Caco-2 (cell line): ENCODE results near the gene MMP17. TPM values are rescaled to one million over a fixed set of nuclear protein-coding genes. Genes with fewer than 3 reads are reported as not detected.

Experiments
- BruUV-seq: library from RNA; stranded (reverse); fragments of 400-500 nt; replicated peaks from 2 replicates; lab custom pipeline; 2021; lab: Mats Ljungman, UMichigan
- CTCF ChIA-PET: fragments of 300-600 bp; sonication (Branson Sonifier 250); formaldehyde crosslinking; loops from one replicate; lab custom pipeline; 2022; ENCODE audit warnings: antibody characterized with exemption; lab: Charles Lee
- POLR2A ChIA-PET: fragments of 300-600 bp; sonication (Branson Sonifier 250); formaldehyde crosslinking; loops from one replicate; lab custom pipeline; 2022; ENCODE audit warnings: antibody characterized with exemption; lab: Charles Lee
- DNase-seq, 2 experiments: peaks; one replicate each; pipeline versions ENCODE4 v3.0.0 to v3.0.0-alpha.2; 2020 to 2022
- H3K27me3 ChIP-seq: replicated peaks from 2 replicates; pipeline ENCODE4 v1.6.0; 2011; ENCODE audit warnings: low read length; ENCODE audit not compliant: control insufficient read depth, insufficient read depth
- H3K36me3 ChIP-seq: 2 replicates; pipeline ENCODE4 v1.5.1; 2011; ENCODE audit warnings: low read length; ENCODE audit not compliant: control insufficient read depth, insufficient read depth
- H3K4me1 ChIP-seq: fragments of 250-450 bp; sonication (Bioruptor Pico); 2 replicates; pipeline ENCODE4 v1.5.1; 2020; ENCODE audit warnings: mild to moderate bottlenecking
- H3K4me3 ChIP-seq: 2 replicates; pipeline ENCODE4 v1.5.1; 2011; ENCODE audit warnings: low read depth, mild to moderate bottlenecking, control low read depth, low read length
- H3K9me3 ChIP-seq: fragments of 250-450 bp; sonication (Bioruptor Pico); 2 replicates; pipeline ENCODE4 v1.5.1; 2020; ENCODE audit warnings: mild to moderate bottlenecking, moderate library complexity
- H3K27ac Mint-ChIP-seq: one replicate; pipeline ENCODE4 v1.8.0; 2022; ENCODE audit warnings: mixed read lengths; ENCODE audit not compliant: unreplicated experiment
- H3K27me3 Mint-ChIP-seq: one replicate; pipeline ENCODE4 v1.8.0; 2022; ENCODE audit warnings: mixed read lengths; ENCODE audit not compliant: insufficient read depth, unreplicated experiment
- H3K36me3 Mint-ChIP-seq: one replicate; pipeline ENCODE4 v1.8.0; 2022; ENCODE audit warnings: mild to moderate bottlenecking, mixed read lengths; ENCODE audit not compliant: insufficient read depth, unreplicated experiment
- H3K4me1 Mint-ChIP-seq: one replicate; pipeline ENCODE4 v1.8.0; 2022; ENCODE audit warnings: low read depth, mixed read lengths; ENCODE audit not compliant: unreplicated experiment
- H3K4me3 Mint-ChIP-seq: one replicate; pipeline ENCODE4 v1.8.0; 2022; ENCODE audit warnings: mild to moderate bottlenecking, moderate library complexity, mixed read lengths; ENCODE audit not compliant: unreplicated experiment
- H3K9me3 Mint-ChIP-seq: one replicate; pipeline ENCODE4 v1.8.0; 2022; ENCODE audit warnings: mixed read lengths; ENCODE audit not compliant: unreplicated experiment
- CTCF ChIP-seq, 2 experiments: fragments of 200-600 bp in 1 of 2; IDR thresholded peaks; 1 replicate in 1 of 2; 2 replicates in 1 of 2; pipeline versions ENCODE4 v1.5.1 to v1.8.0; 2011 to 2022; ENCODE audit warnings: antibody characterized with exemption in 1 of 2, control low read depth in 1 of 2, inconsistent platforms in 1 of 2, low read depth in 1 of 2, low read length in 1 of 2, mild to moderate bottlenecking in 1 of 2, moderate library complexity in 1 of 2; ENCODE audit not compliant: insufficient read depth in 1 of 2, severe bottlenecking in 1 of 2, unreplicated experiment in 1 of 2
- intact Hi-C: fragments of 100-400 bp; cut with micrococcal nuclease; formaldehyde crosslinking; loops from one replicate; pipeline ENCODE4 v1.10.0; 2022; ENCODE audit not compliant: unreplicated experiment
- total RNA-seq: library from RNA; stranded (reverse); gene quantifications from 2 replicates; pipeline ENCODE4 v1.2.3, GENCODE V29; 2022

MMP17 gene
- total RNA-seq, 1 experiment from 2014 or later: 4.6 TPM

GRCh38 chr12:131829356-131829747 lies 1.2 kb downstream of the MMP17 start:
- H3K4me1 ChIP-seq: peaks cover 20% of the 10 kb centered on the region; the same call in 1 of the 2 replicates
- ChIA-PET POLR2A (no interaction called here), CTCF (no interaction called here)
- peak overlapping the region; percentile 72 for H3K4me3 Mint-ChIP-seq
- H3K4me3 ChIP-seq: peak overlapping the region; percentile 40; the same call in 1 of the 2 replicates
- intact Hi-C loops: loop anchor here (1.0 to 10.0 kb wide), 2 partner anchors 172 to 725 kb away; no protein-coding TSS in a partner anchor
- H3K27ac Mint-ChIP-seq: no peak overlapping the region
- H3K36me3 Mint-ChIP-seq: no peaks in the 10 kb centered on the region
- no peak for DNase-seq
- peaks cover 1% of the 10 kb centered on the region for H3K27me3 ChIP-seq
- H3K4me1 Mint-ChIP-seq: no peaks in the 10 kb centered on the region
- BruUV-seq: no TSS peak
- peaks cover 10% of the 10 kb centered on the region for H3K27me3 Mint-ChIP-seq
- no peaks in the 10 kb centered on the region for H3K36me3 ChIP-seq
- no peaks in the 10 kb centered on the region for H3K9me3 ChIP-seq
- TF ChIP-seq CTCF (IDR thresholded peaks at IDR 0.05; ENCODE audit: insufficient read depth in 1 of 2, low read depth in 1 of 2, low read length in 1 of 2, severe bottlenecking in 1 of 2, unreplicated experiment in 1 of 2): no peak
- no peaks in the 10 kb centered on the region for H3K9me3 Mint-ChIP-seq

- Mint-ChIP-seq H3K9me3 (no peaks in the 10 kb centered on the region), H3K4me3 (peak overlapping the region; percentile 72), H3K36me3 (no peaks in the 10 kb centered on the region), H3K27me3 (peaks cover 10% of the 10 kb centered on the region), H3K4me1 (no peaks in the 10 kb centered on the region), H3K27ac (no peak overlapping the region)
- H3K4me1 ChIP-seq: peaks cover 23% of the 10 kb centered on the region
- no peaks in the 10 kb centered on the region for H3K9me3 ChIP-seq
- TF ChIP-seq CTCF (IDR thresholded peaks at IDR 0.05; ENCODE audit: insufficient read depth in 1 of 2, low read depth in 1 of 2, low read length in 1 of 2, severe bottlenecking in 1 of 2, unreplicated experiment in 1 of 2): no peak
- intact Hi-C loops: loop anchor here (1.0 to 10.0 kb wide), 5 partner anchors 33 to 725 kb away; partner anchors contain the start of gene SFSWAP
- H3K27me3 ChIP-seq: peaks cover 1% of the 10 kb centered on the region
- no peaks in the 10 kb centered on the region for H3K36me3 ChIP-seq
- POLR2A ChIA-PET: no interaction called here
- DNase-seq: no peak
- CTCF ChIA-PET: interaction anchor here (1.0 to 1.5 kb wide), 3 partner anchors 34 to 725 kb away, joined by 3 to 11 read pairs (median 6); no protein-coding TSS in a partner anchor
- BruUV-seq: no TSS peak
- peak overlapping the region; percentile 33 for H3K4me3 ChIP-seq
Observed at GRCh38 chr12:131829791-131830334, 1.7 kb downstream of the MMP17 start.

- H3K9me3 Mint-ChIP-seq: no peaks in the 10 kb centered on the region
- Histone ChIP-seq H3K4me3 (peak overlapping the region; percentile 33), H3K9me3 (no peaks in the 10 kb centered on the region), H3K27me3 (peaks cover 1% of the 10 kb centered on the region), H3K4me1 (peaks cover 29% of the 10 kb centered on the region), H3K36me3 (no peaks in the 10 kb centered on the region)
- peak; percentile 13 to 46 for TF ChIP-seq CTCF (IDR thresholded peaks at IDR 0.05; ENCODE audit: insufficient read depth in 1 of 2, low read depth in 1 of 2, low read length in 1 of 2, severe bottlenecking in 1 of 2, unreplicated experiment in 1 of 2)
- ChIA-PET CTCF (interaction anchor here (0.8 to 1.5 kb wide), 4 partner anchors 35 to 726 kb away, joined by 3 to 11 read pairs (median 4); no protein-coding TSS in a partner anchor), POLR2A (no interaction called here)
- no peaks in the 10 kb centered on the region for H3K4me1 Mint-ChIP-seq
- H3K27me3 Mint-ChIP-seq: peaks cover 7% of the 10 kb centered on the region
- H3K27ac Mint-ChIP-seq: no peak overlapping the region
- intact Hi-C loops: loop anchor here (2.0 to 5.0 kb wide), 3 partner anchors 34 to 223 kb away; partner anchors contain the start of gene SFSWAP
- H3K4me3 Mint-ChIP-seq: peak overlapping the region; percentile 72
- no peaks in the 10 kb centered on the region for H3K36me3 Mint-ChIP-seq
- no TSS peak for BruUV-seq
- DNase-seq: peak; percentile 77 to 88
Observed at GRCh38 chr12:131830335-131830913, 2.2 kb downstream of the MMP17 start.
